GM12892 (cell line): ENCODE results near the gene POTEH.
"Not testable (repeated sequence)": the region's sequence is repeated elsewhere in the genome, so short reads cannot be mapped to it uniquely, and the experiment has no call there.

Source experiments
- DNase-seq: peaks from one replicate; pipeline ENCODE4 v3.0.0; 2011; ENCODE audit not compliant: insufficient read length
- FAIRE-seq: peaks from 2 replicates; lab custom pipeline; 2011; peaks lifted over from hg19 to GRCh38; lab: Jason Lieb, UNC

Gene POTEH

GRCh38 chr22:15729209-15729917 is 39.5 kb downstream of the POTEH start:
- DNase-seq, FAIRE-seq: not testable (repeated sequence)

- not testable (repeated sequence) for FAIRE-seq, DNase-seq
Measured at GRCh38 chr22:15731023-15731422, 41.2 kb downstream of the POTEH start.

- not testable (repeated sequence) for DNase-seq, FAIRE-seq
Measured at GRCh38 chr22:15734411-15734810, 44.6 kb downstream of the POTEH start.

- not testable (repeated sequence) for DNase-seq, FAIRE-seq
Measured at GRCh38 chr22:15738157-15738908, 48.5 kb downstream of the POTEH start.

GRCh38 chr22:15738909-15739391 is 49.1 kb downstream of the POTEH start:
- FAIRE-seq, DNase-seq: not testable (repeated sequence)

- not testable (repeated sequence) for DNase-seq, FAIRE-seq
Measured at GRCh38 chr22:15747636-15748323, 58.0 kb downstream of the POTEH start.

GRCh38 chr22:15749181-15749970 is 59.5 kb downstream of the POTEH start:
- FAIRE-seq: not testable (repeated sequence)

GRCh38 chr22:15759443-15760097 is 69.7 kb downstream of the POTEH start:
- not testable (repeated sequence) for DNase-seq, FAIRE-seq

More at GRCh38 chr22:15749181-15749970, 59.5 kb downstream of the POTEH start:
- not testable (repeated sequence) for DNase-seq

GRCh38 chr22:15760388-15761150 is 70.7 kb downstream of the POTEH start:
- DNase-seq, FAIRE-seq: not testable (repeated sequence)

- not testable (repeated sequence) for DNase-seq, FAIRE-seq
Measured at GRCh38 chr22:15761151-15761777, 71.4 kb downstream of the POTEH start.

GRCh38 chr22:15763559-15763958 is 73.7 kb downstream of the POTEH start:
- not testable (repeated sequence) for DNase-seq, FAIRE-seq
